Prostate gland (tissue), 2 donors: ENCODE data around the gene TNIP1. TPM values are rescaled to one million over a fixed set of nuclear protein-coding genes. Genes with fewer than 3 reads are reported as not detected.

Experiments
- DNase-seq: peaks from one replicate; pipeline ENCODE4 v3.0.0-alpha.2; 2019; ENCODE audit warnings: low spot score
- H3K27ac ChIP-seq, 2 donors: fragments of 200-600 bp; sonication (generic); 2 replicates each; pipeline ENCODE4 v1.5.1; 2017 to 2019
- H3K27me3 ChIP-seq: fragments of 200-600 bp; sonication (generic); replicated peaks from 2 replicates; pipeline ENCODE4 v1.5.1; 2019; ENCODE audit not compliant: insufficient read depth
- H3K36me3 ChIP-seq, 2 donors: fragments of 200-600 bp; sonication (generic); 1 replicate in 1 of 2; 2 replicates in 1 of 2; pipeline versions ENCODE4 v1.5.1 to v1.8.1; 2017 to 2019
- H3K4me1 ChIP-seq: fragments of 200-600 bp; sonication (generic); replicated peaks from 2 replicates; pipeline ENCODE4 v1.5.1; 2019
- H3K4me3 ChIP-seq, 2 donors: fragments of 200-600 bp; sonication (generic); 2 replicates each; pipeline ENCODE4 v1.5.1; 2017 to 2019
- H3K9me3 ChIP-seq: fragments of 200-600 bp; sonication (generic); 2 replicates; pipeline ENCODE4 v1.5.1; 2017
- POLR2A ChIP-seq: fragments of 450-650 bp; IDR thresholded peaks from one replicate; pipeline ENCODE4 v1.6.1; 2016; ENCODE audit warnings: antibody characterized with exemption, mild to moderate bottlenecking
- POLR2AphosphoS5 ChIP-seq: sonication (generic); formaldehyde crosslinking; IDR thresholded peaks from one replicate; pipeline ENCODE4 v1.6.1; 2017; ENCODE audit warnings: antibody characterized with exemption
- WGBS: methylation state at CpG from one replicate; pipeline ENCODE4 v1.1.5; 2018; 5-methylcytosine and 5-hydroxymethylcytosine counted together
- intact Hi-C: fragments of 100-400 bp; cut with DNase I; formaldehyde crosslinking; loops from one replicate; pipeline ENCODE4 v1.14.2; 2022
- total RNA-seq, 2 donors: library from RNA; depleted of rRNA; stranded (reverse); fragments of >200 nt; gene quantifications; one replicate each; pipeline ENCODE4 v1.1.0, GENCODE V29; 2016
- TF ChIP-seq, protein P1 (sequence below), 4 experiments: fragments of 200-600 bp in 2 of 4; fragments of 450-650 bp in 2 of 4; sonication (generic) in 2 of 4; IDR thresholded peaks; 1 replicate in 3 of 4; 2 replicates in 1 of 4; pipeline ENCODE4 v1.5.1; 2016 to 2019; ENCODE audit warnings: antibody characterized with exemption in 4 of 4, mild to moderate bottlenecking in 2 of 4, moderate library complexity in 2 of 4

The TNIP1 gene
- total RNA-seq, 2 donors from 2014 or later = 61.9 to 81.6 TPM

DNA sequence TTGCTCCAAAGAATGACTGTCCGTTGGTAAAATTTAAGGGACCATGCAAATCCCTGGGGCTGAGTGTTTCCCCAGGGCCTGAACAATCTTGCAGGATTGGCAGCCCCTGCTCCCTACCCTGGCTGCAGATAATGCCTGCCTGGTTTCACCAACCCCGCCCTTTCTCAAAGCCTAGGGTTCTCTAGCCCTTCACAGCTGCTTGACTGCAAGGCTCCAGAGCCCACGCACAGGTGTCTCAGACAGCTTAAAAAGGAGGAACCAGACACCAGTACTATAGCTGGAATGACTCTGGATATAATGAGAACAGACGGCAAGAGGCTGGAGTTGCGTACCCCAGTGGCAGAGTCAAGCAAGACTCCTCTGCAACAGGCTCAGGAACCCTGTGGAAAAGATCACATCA, 25.2 kb upstream of the TNIP1 start:
- H3K36me3 ChIP-seq = no peaks in the 10 kb centered on the region
- intact Hi-C loops = loop anchor here (5.0 kb wide), 1 partner anchor 99 kb away; no protein-coding TSS in a partner anchor
- no peaks in the 10 kb centered on the region for H3K27me3 ChIP-seq
- WGBS = 92% methylated on average over 5 of the region's 5 CpGs
- no peak overlapping the region for H3K27ac ChIP-seq
- TF ChIP-seq, protein P1, sequence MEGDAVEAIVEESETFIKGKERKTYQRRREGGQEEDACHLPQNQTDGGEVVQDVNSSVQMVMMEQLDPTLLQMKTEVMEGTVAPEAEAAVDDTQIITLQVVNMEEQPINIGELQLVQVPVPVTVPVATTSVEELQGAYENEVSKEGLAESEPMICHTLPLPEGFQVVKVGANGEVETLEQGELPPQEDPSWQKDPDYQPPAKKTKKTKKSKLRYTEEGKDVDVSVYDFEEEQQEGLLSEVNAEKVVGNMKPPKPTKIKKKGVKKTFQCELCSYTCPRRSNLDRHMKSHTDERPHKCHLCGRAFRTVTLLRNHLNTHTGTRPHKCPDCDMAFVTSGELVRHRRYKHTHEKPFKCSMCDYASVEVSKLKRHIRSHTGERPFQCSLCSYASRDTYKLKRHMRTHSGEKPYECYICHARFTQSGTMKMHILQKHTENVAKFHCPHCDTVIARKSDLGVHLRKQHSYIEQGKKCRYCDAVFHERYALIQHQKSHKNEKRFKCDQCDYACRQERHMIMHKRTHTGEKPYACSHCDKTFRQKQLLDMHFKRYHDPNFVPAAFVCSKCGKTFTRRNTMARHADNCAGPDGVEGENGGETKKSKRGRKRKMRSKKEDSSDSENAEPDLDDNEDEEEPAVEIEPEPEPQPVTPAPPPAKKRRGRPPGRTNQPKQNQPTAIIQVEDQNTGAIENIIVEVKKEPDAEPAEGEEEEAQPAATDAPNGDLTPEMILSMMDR (IDR thresholded peaks at IDR 0.05) = no peak
- TF ChIP-seq POLR2A = no peak
- TF ChIP-seq POLR2AphosphoS5 = no peak
- DNase-seq = no peak
- H3K4me3 ChIP-seq = no peak overlapping the region
- no peaks in the 10 kb centered on the region for H3K9me3 ChIP-seq
- no peaks in the 10 kb centered on the region for H3K4me1 ChIP-seq

DNA sequence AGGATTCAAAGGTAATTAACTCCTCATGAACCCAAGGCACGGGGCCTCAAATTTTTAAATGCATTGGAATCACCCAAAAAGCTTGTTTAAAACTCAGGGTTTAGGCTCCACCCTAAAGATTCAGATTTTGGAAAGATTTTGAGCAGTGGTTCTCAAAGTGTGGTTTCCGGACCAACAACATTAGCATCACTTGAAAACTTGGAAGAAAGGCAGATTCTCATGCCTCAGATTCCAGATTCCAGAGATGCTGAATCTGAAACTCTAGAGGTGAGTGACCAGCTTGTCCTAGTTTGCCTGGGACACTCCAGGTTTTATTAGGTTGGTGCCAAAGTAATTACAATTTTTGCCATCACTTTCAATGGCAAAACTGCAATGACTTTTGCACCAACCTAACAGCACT, 24.7 kb upstream of the TNIP1 start:
- Histone ChIP-seq H3K27ac (no peak overlapping the region), H3K9me3 (no peaks in the 10 kb centered on the region), H3K4me3 (no peak overlapping the region), H3K27me3 (no peaks in the 10 kb centered on the region), H3K36me3 (no peaks in the 10 kb centered on the region), H3K4me1 (no peaks in the 10 kb centered on the region)
- no peak for DNase-seq
- TF ChIP-seq POLR2A = no peak
- TF ChIP-seq, protein P1 (IDR thresholded peaks at IDR 0.05) = no peak
- TF ChIP-seq POLR2AphosphoS5 = no peak
- 80% methylated on average over 2 of the region's 2 CpGs for WGBS
- intact Hi-C loops = loop anchor here (5.0 kb wide), 1 partner anchor 98 kb away; no protein-coding TSS in a partner anchor

GRCh38 chr5:151104795-151105194, 24.0 kb upstream of the TNIP1 start:
- Histone ChIP-seq H3K9me3 (no peaks in the 10 kb centered on the region), H3K4me3 (no peak overlapping the region), H3K36me3 (no peaks in the 10 kb centered on the region), H3K27me3 (no peaks in the 10 kb centered on the region), H3K4me1 (no peaks in the 10 kb centered on the region), H3K27ac (peak overlapping the region; percentile 20 to 64)
- DNase-seq = no peak
- 47% methylated on average over 5 of the region's 5 CpGs for WGBS
- TF ChIP-seq, protein P1 (IDR thresholded peaks at IDR 0.05) = no peak
- peak; percentile 52 for TF ChIP-seq POLR2AphosphoS5
- intact Hi-C loops = loop anchor here (5.0 kb wide), 1 partner anchor 97 kb away; no protein-coding TSS in a partner anchor

DNA sequence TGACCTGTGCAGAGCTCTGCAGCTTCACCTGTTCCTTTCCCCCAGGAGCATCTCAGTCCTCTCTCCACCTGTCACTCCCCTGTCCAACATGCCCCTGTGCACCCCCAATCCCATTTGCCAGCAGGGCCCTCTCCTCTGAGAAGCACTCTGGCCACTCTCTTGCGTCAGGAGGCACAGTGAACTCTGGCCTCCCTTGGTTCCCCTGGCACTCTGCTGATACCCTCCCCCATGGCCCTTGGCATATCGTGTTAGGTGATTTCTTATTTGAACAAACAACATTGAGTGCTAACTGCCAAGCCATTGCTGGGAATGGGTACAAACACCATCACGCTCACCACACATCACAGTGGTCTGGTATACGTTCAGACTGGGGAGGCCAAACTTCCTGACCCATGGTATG, 20.9 kb upstream of the TNIP1 start:
- DNase-seq = no peak
- Histone ChIP-seq H3K4me1 (no peaks in the 10 kb centered on the region), H3K27ac (no peak overlapping the region), H3K36me3 (no peaks in the 10 kb centered on the region), H3K27me3 (no peaks in the 10 kb centered on the region), H3K4me3 (no peak overlapping the region), H3K9me3 (no peaks in the 10 kb centered on the region)
- TF ChIP-seq POLR2AphosphoS5 (no peak), POLR2A (no peak)
- TF ChIP-seq, protein P1 (IDR thresholded peaks at IDR 0.05) = no peak
- intact Hi-C loops = no loop called here
- 94% methylated on average over 4 of the region's 4 CpGs for WGBS

GRCh38 chr5:151101151-151101550, 20.3 kb upstream of the TNIP1 start:
- DNase-seq = no peak
- no peaks in the 10 kb centered on the region for H3K9me3 ChIP-seq
- intact Hi-C loops = no loop called here
- WGBS = 75% methylated on average over 7 of the region's 9 CpGs
- H3K36me3 ChIP-seq = no peaks in the 10 kb centered on the region
- no peak for TF ChIP-seq POLR2A
- TF ChIP-seq, protein P1 (IDR thresholded peaks at IDR 0.05) = no peak
- TF ChIP-seq POLR2AphosphoS5 = no peak
- H3K4me3 ChIP-seq = no peak overlapping the region
- H3K27ac ChIP-seq = no peak overlapping the region
- no peaks in the 10 kb centered on the region for H3K27me3 ChIP-seq
- H3K4me1 ChIP-seq = no peaks in the 10 kb centered on the region
